IPS-NIHi7 (cell line): ENCODE measurements around the gene PLPP2.

Experiments used
- DNase-seq: peaks from one replicate; pipeline ENCODE4 v3.0.0; 2012; ENCODE audit warnings: mixed read lengths; ENCODE audit errors: extremely low spot score

Gene PLPP2

DNA sequence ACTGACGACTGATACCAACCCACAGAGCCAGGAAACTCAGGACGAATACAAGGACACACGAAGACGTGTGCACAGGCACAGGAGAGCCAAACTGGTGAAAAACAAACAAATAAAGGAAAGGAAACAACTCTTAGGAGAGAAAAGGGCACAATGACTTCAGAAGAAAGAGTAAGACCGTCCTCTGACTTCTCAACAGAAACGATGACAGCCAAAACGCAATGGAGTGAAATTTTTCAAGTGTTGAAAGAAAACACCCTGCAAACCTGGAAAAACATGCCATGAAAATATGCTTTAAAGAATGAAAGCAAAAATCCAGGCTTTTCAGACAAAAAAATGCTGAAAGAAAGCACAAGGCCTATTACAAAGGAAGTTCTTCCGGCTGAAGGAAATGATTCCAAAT lies 24.6 kb upstream of the PLPP2 start:
- DNase-seq: no peak

DNA sequence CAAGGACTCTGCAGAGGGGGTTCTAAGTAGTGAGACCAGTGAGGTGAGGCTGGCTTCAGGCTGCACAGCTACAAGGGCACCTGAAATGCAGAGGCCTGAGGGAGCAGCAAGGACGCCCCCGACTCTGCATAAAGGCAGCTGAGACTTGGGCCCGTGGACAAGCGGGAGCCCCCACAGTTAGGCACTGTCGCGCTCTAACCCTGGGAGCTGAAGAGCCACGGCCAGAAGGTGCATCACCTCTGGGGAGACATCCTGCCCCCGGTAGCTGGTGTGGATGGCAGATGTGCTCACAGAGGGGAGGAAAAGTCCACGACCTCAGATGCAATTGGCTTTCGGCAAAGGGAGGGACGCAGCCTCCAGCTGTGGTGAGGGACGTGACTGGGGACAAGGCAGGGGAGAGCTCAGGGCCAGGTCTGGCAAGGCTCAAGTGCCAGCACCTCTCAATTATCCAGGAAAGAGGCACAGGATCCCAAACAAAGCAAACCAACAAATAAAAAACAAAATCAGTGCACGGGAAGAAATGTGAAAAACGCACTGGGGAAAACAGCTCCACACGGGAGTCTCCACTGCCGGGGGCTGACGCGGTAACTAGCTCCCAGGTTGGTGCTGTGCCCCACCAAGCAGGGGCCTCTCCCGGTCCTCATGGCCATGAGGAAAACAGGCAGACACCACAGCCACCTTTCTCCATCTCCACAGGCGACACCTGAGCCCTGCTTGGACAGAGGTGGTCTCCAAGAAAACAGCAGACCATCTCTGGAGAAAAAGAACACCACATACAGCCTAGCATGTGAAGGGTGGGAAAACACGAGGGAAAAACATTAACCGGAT lies 23.0 kb upstream of the PLPP2 start:
- no peak for DNase-seq

GRCh38 chr19:313169-313987 lies 22.2 kb upstream of the PLPP2 start:
- no peak for DNase-seq

- DNase-seq: no peak
These were observed 20.6 kb upstream of the PLPP2 start for GRCh38 chr19:311813-312261.

GRCh38 chr19:310781-311496 lies 19.7 kb upstream of the PLPP2 start:
- DNase-seq: no peak

GRCh38 chr19:310141-310651 lies 19.0 kb upstream of the PLPP2 start:
- no peak for DNase-seq

GRCh38 chr19:309206-309565 lies 18.0 kb upstream of the PLPP2 start:
- DNase-seq: no peak

GRCh38 chr19:308471-309205 lies 17.4 kb upstream of the PLPP2 start:
- no peak for DNase-seq

DNA sequence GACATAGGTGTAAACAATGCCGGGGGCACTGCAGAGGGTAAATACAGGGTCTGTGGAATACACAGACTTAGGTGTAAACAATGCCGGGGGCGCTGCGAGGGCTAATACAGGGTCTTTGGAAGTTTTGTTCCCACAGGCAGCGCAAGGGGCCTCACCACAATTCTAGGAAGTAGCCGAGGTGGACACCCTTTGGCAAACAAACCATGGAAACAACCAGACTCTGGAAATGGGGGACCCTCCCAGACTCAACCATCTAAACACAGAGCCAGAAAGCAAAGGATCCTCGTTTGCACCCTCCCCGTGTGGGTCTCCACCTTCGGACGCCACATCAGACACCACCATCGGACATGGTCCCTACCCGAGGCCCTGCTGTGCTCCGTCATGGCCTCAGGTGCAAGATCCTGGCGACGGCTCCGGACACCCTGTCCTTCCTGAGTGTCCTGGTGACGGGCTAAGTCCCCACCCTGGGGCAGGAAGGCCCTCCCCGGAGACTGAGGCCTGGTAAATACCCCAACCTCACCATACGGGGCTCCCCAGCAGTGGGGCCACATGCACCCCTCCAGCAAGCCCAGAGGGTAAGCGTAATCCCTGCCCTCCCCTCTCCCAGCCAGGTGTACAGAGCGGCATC lies 16.7 kb upstream of the PLPP2 start:
- DNase-seq: no peak

GRCh38 chr19:307111-307531 lies 15.9 kb upstream of the PLPP2 start:
- no peak for DNase-seq

- DNase-seq: no peak
These were observed 15.1 kb upstream of the PLPP2 start for GRCh38 chr19:306151-306900.

DNA sequence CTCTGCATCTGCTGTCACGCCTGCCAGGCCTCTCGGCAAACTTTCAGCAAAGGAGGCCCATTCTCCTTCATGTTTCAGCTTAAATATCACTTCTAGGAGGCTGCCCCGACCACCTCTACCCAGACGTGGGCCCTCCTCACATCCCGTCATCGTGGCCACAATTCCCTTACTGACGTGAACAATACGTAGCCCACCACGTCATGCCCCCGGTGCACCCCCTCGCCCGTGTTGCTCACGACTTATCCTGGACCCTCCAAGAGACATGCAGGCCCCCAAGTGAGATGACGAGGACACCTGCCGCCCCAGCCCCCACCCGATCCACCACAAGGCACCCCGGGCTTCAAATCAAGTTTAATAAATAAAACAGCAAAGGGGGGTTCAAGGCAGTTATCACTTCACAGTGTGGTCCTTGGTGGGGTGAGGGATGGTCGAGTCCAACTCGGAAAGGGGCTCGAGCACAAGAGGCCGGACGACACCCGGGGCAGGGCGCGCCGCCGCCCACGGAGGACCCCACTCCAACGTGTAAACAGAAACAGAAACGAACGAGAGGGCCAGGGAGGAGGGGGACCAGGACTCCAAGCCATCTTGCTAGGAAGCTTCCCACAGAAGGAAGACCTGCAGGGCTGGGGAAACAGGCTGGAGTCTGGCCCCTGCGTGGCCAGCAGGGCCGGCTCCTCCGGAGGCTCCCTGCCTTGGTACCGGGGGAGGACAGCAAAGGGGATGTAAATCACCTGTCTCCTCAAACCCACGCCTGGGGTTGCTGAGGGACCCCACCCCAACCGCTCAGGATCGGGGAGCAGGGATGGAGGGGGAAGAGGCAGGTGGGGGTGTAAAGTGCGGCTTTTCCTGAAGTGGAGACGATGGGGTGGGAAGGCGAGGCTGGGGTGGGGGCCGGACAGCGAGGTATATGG lies 14.3 kb upstream of the PLPP2 start:
- no peak for DNase-seq

- no peak for DNase-seq
These were observed 5.4 kb upstream of the PLPP2 start for GRCh38 chr19:296476-297225.

- no peak for DNase-seq
These were observed 4.6 kb upstream of the PLPP2 start for GRCh38 chr19:295687-296370.

GRCh38 chr19:294946-295686 lies 3.9 kb upstream of the PLPP2 start:
- peak; percentile 88 for DNase-seq

- no peak for DNase-seq
These were observed 3.2 kb upstream of the PLPP2 start for GRCh38 chr19:294341-294945.
